ENCODE results near the gene FXYD4. TPM values are rescaled to one million over a fixed set of nuclear protein-coding genes. Genes with fewer than 3 reads are reported as not detected.

Gene FXYD4
- total RNA-seq, 1 donor from 2014 or later: not detected

DNA sequence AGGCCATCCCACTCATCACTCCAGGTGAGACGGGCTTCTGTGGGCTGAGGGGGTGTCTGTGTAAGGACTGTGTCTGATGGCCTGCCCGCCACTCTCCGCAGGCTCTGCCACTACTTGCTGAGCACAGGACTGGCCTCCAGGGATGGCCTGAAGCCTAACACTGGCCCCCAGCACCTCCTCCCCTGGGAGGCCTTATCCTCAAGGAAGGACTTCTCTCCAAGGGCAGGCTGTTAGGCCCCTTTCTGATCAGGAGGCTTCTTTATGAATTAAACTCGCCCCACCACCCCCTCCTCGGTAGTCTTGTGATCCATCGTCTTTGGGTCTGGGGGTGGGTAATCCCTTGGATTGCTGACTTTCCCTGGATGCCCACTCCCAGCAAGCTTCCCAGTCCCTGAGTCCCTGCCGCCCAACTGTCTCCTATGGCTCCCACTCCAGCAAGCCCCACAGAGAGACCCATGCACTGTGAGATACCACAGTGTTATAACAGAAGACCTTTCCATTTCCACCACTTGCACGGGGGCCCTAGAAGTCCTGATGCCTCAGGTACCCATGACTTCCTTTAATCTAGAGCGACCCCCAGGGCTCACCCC lies 4.7 kb downstream of the FXYD4 start:
- no peaks in the 10 kb centered on the region for H3K36me3 Mint-ChIP-seq (ENCODE audit: low read depth)
- no peaks in the 10 kb centered on the region for H3K9me3 Mint-ChIP-seq (ENCODE audit: low read depth)
- no peaks in the 10 kb centered on the region for H3K27me3 Mint-ChIP-seq (ENCODE audit: low read depth)
- no peak overlapping the region for H3K27ac Mint-ChIP-seq (ENCODE audit: unreplicated experiment)
- peak; percentile 75 for DNase-seq (ENCODE audit: low spot score)
- TF ChIP-seq, protein P1, sequence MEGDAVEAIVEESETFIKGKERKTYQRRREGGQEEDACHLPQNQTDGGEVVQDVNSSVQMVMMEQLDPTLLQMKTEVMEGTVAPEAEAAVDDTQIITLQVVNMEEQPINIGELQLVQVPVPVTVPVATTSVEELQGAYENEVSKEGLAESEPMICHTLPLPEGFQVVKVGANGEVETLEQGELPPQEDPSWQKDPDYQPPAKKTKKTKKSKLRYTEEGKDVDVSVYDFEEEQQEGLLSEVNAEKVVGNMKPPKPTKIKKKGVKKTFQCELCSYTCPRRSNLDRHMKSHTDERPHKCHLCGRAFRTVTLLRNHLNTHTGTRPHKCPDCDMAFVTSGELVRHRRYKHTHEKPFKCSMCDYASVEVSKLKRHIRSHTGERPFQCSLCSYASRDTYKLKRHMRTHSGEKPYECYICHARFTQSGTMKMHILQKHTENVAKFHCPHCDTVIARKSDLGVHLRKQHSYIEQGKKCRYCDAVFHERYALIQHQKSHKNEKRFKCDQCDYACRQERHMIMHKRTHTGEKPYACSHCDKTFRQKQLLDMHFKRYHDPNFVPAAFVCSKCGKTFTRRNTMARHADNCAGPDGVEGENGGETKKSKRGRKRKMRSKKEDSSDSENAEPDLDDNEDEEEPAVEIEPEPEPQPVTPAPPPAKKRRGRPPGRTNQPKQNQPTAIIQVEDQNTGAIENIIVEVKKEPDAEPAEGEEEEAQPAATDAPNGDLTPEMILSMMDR (IDR thresholded peaks at IDR 0.05): no peak
- peaks cover 4% of the 10 kb centered on the region for H3K4me1 Mint-ChIP-seq (ENCODE audit: low read depth)
- no peak overlapping the region for H3K4me3 Mint-ChIP-seq (ENCODE audit: unreplicated experiment)

DNA sequence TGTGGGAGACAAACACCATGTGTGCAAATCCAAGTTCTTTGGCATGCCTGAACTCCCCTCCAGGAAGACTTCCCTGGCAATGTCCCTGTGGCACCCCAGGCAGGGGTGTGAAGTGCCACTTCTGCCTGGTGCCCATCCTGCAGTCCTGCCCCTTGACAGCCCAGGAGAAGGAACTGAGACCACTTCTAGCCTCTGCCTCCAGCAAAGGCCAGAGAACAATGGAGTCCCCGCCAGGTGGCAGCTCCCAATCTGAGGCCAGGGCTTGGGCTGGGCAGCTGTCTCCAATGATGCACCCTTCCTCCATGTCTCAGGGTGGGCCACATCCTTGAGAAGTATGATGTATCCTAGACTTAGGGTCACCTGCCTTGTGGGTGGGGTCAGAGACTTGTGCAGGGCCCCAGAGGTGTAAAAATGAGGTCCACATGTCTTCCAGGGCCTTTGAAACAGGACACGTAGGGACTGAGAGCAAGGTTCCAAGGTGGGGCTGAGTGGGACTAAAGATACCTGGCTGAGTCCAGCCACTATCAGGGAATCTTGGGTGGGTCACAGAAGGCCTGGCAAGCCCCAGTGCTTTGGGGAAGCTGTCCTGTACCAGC lies 5.5 kb downstream of the FXYD4 start:
- no peaks in the 10 kb centered on the region for H3K9me3 Mint-ChIP-seq (ENCODE audit: low read depth)
- DNase-seq (ENCODE audit: low spot score): peak; percentile 46
- TF ChIP-seq, protein P1 (IDR thresholded peaks at IDR 0.05): no peak
- H3K27me3 Mint-ChIP-seq (ENCODE audit: low read depth): no peaks in the 10 kb centered on the region
- no peak overlapping the region for H3K27ac Mint-ChIP-seq (ENCODE audit: unreplicated experiment)
- no peak overlapping the region for H3K4me3 Mint-ChIP-seq (ENCODE audit: unreplicated experiment)
- H3K36me3 Mint-ChIP-seq (ENCODE audit: low read depth): no peaks in the 10 kb centered on the region
- peaks cover 4% of the 10 kb centered on the region for H3K4me1 Mint-ChIP-seq (ENCODE audit: low read depth)

DNA sequence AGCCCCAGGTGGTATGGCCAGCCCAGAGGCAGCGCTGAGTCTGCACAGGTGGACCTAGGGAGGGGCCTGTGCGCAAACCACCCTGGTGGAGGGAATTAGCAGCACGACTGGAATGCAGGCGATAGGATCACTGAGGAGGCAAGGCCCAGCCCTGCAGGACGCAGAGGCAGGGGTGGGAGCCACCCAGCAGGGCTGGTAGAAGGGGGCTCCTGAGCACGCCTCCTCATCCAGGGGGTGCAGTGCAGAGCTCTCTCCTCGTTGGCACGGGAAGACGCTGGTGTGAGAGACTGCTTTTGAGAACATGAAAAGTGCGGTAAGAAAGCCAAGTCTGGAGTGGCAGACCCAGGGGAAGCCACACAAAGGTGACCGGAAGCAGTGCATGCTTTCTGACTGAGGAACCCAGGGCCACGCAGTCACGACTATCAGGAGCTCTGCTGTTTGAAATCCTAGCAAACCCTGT lies 6.0 kb downstream of the FXYD4 start:
- no peak overlapping the region for H3K27ac Mint-ChIP-seq (ENCODE audit: unreplicated experiment)
- H3K4me1 Mint-ChIP-seq (ENCODE audit: low read depth): peaks cover 4% of the 10 kb centered on the region
- TF ChIP-seq, protein P1 (IDR thresholded peaks at IDR 0.05): peak; percentile 22

DNA sequence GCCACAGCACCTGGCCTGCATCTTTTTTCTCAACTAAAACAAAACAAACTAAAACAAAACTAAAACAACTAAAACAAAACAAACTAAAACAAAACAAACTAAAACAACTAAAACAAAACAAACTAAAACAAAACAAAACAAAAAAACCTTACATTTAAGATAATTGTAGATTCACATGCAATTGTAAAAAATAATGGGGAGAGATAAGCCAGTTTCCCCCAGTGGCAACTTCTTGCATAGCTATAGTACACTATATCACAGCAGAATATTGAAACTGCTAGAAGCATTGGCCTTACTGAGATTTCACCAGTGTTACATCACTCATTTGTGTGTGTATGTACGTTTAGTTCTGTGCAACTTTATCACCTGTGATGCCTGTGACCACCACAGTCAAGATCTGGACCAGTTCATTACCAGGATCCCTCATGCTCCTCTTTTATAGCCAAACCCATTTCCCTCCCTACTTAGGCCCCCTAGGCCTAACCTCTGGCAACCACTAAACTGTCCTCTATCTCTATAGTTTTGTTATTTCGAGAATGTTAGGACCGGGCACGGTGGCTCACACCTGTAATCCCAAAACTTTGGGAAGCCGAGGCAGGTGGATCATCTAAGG lies 9.3 kb downstream of the FXYD4 start:
- TF ChIP-seq, protein P1 (IDR thresholded peaks at IDR 0.05): peak; percentile 63
- Mint-ChIP-seq H3K4me1 (ENCODE audit: low read depth) (peaks cover 13% of the 10 kb centered on the region), H3K27me3 (ENCODE audit: low read depth) (no peaks in the 10 kb centered on the region), H3K36me3 (ENCODE audit: low read depth) (peaks cover 1% of the 10 kb centered on the region), H3K9me3 (ENCODE audit: low read depth) (no peaks in the 10 kb centered on the region), H3K27ac (ENCODE audit: unreplicated experiment) (peak overlapping the region; percentile 77), H3K4me3 (ENCODE audit: unreplicated experiment) (no peak overlapping the region)
- peak; percentile 20 for DNase-seq (ENCODE audit: low spot score)

More for the DNA sequence above, 6.0 kb downstream of the FXYD4 start:
- no peaks in the 10 kb centered on the region for H3K9me3 Mint-ChIP-seq (ENCODE audit: low read depth)
- H3K4me3 Mint-ChIP-seq (ENCODE audit: unreplicated experiment): no peak overlapping the region
- no peaks in the 10 kb centered on the region for H3K27me3 Mint-ChIP-seq (ENCODE audit: low read depth)
- no peaks in the 10 kb centered on the region for H3K36me3 Mint-ChIP-seq (ENCODE audit: low read depth)
- peak; percentile 73 for DNase-seq (ENCODE audit: low spot score)

DNA sequence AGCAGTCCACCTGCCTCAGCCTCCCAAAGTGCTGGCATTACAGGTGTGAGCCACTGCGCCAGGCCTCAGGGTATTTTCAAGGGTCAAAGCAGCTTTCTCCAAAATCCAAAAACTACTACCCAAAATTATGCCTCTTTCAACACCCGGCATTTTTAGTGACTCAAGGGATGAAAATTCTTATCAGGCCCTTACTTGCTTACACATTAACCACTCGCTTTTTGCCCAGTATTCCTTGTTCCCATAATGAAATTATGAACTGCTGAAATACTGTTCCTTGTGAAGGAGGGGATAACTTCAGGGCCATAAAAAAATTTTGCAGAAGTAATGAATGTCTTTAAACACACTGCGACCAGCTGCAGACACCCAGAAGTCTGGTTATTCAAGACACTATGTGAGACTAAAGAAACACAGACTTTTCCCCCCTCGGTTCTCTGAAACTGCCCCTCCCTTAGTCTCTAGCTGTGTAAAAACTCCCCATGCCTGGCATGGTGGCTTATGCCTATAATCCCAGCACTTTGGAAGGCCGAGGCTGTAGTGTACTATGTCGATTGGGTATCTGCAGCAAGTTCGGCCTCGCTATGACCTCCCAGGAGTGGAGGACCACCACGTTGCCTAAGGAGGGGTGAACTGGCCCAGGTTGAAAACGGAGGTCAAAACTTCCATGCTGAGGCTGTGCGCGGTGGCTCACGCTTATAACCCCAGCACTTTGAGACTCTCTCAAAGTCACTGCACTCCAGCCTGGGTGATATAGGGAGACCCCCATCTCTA lies 12.0 kb downstream of the FXYD4 start:
- Mint-ChIP-seq H3K9me3 (ENCODE audit: low read depth) (no peaks in the 10 kb centered on the region), H3K27ac (ENCODE audit: unreplicated experiment) (peak overlapping the region; percentile 57), H3K4me1 (ENCODE audit: low read depth) (peaks cover 13% of the 10 kb centered on the region), H3K4me3 (ENCODE audit: unreplicated experiment) (no peak overlapping the region), H3K36me3 (ENCODE audit: low read depth) (peaks cover 19% of the 10 kb centered on the region), H3K27me3 (ENCODE audit: low read depth) (no peaks in the 10 kb centered on the region)
- peak; percentile 48 for DNase-seq (ENCODE audit: low spot score)
- TF ChIP-seq, protein P1 (IDR thresholded peaks at IDR 0.05): no peak
